HG03439 (cell line): Measurements from ENCODE around the gene PRMT3.
"Not testable (repeated sequence)": the region's sequence is repeated elsewhere in the genome, so short reads cannot be mapped to it uniquely, and the experiment has no call there.

ENCODE experiments used
- ATAC-seq: cut with Tn5 transposase; IDR thresholded peaks from one replicate; pipeline ENCODE4 v1.9.1; 2021; ENCODE audit warnings: mild to moderate bottlenecking, moderate library complexity; ENCODE audit not compliant: unreplicated experiment

Gene PRMT3

DNA sequence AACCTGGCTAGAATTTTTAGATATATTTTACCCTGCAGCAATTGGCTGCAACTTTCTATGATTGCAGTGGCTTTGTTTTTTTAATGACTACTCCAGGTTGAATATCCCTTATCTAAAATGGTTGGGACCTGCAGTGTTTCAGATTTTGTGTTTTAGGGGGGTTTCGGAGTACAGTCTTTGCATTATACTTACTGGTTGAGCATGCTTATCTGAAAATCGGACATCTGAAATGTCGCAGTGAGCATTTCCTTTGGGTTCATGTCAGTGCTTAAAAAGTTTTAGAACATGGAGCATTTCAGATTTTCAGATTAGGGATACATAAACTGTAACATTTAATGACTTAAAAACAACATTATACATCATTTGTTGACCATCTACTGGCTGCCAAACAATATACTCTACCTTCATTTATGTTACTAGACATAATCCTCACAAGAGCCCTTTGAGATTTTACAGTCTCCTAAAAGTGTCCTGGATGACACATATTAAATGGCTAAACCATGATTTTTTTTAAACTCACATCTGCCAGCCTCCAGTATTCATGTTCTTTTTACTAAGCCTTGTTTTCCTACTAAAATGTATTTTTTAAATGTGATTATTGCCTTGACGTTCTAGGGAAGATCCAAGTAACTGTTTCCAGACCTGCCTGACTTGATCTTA lies 66.3 kb downstream of the PRMT3 start:
- no peak for ATAC-seq

GRCh38 chr11:20457001-20457799 lies 69.7 kb downstream of the PRMT3 start:
- ATAC-seq: no peak

DNA sequence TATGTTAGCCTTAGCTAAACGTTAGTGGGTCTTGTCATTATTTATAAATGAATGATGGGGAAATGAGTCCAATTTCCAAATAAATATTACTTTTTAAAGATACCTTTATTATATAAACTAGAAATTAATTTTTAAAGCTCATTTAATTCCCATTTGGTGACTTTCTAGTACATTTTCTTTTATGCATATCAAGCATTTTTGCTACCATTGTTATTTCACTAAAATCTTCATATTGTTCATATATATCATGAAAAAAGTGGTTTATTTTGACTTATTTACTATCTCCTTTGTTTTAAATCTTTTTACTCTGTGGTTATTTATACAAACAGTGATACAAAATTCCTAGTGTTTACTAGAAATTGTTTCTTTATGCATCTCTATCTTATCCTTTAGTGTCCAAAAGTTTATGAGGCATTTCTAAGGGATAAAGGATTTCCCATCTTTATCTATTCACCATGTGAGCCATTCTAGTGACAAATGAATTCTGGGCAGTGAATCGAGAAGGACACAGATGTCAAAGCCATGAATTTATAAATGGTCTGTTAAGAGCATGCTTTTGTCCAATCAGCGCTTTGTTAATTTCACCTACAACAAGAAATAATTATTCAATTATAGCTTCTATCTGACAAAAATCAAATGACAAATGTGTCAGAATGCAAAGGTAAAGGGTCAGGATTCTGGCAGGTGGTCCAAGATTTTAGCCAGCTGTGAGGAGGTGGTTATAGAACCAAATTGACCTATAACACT lies 70.6 kb downstream of the PRMT3 start:
- ATAC-seq: no peak

GRCh38 chr11:20458905-20459632 lies 71.6 kb downstream of the PRMT3 start:
- no peak for ATAC-seq

DNA sequence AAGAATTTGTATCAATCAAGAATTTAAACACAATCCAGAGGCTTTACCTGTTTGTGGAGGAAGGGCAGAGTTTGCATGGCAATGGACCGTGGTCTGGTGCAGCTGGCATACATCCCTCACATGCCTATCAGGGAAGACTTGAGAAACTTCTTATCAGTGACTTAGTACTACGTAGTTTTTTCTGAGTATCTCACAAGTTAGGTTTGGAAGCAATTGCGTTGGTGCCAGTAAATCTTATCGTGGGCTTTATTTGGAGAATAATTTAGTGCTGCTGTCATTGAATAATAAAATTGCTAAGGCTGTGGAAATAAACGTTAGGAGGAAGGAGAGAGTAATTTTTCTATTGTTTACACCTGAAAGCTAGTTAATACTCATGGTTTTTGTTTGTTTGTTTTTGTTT lies 72.3 kb downstream of the PRMT3 start:
- no peak for ATAC-seq

DNA sequence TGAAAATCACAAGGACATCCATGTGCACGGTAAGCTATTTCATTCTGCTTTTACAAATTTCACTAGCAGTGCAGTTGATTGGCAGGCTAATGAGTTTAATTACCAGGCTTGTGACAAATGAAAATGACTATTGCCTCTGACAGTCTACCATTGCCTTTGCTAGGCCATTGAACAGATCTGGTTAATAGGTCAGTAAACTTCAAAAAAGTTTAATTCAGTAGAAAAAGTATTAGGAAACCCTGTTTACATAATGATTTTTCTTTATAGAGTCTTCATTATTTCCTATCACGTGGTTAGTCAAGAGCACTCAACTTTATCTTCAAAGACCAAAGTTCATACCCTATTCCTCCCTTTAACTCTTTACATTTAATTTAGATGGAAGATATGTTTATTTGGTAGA lies 77.0 kb downstream of the PRMT3 start:
- no peak for ATAC-seq

- no peak for ATAC-seq
Observed at GRCh38 chr11:20467487-20468185, 80.1 kb downstream of the PRMT3 start.

- ATAC-seq: no peak
Observed at GRCh38 chr11:20470348-20470747, 82.8 kb downstream of the PRMT3 start.

DNA sequence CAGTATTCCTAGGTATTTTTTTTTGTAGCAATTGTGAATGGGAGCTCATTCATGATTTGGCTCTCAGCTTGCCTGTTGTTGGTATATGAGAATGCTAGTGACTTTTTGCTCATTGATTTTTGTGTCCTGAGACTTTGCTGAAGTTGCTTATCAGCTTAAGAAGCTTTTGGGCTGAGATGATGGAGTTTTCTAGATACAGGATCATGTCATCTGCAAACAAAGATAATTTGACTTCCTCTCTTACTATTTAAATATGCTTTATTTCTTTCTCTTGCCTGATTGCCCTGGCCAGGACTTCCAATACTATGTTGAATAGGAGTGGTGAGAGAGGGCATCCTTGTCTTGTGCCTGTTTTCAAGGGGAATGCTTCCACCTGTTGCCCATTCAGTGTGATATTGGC lies 84.4 kb downstream of the PRMT3 start:
- ATAC-seq: not testable (repeated sequence)

DNA sequence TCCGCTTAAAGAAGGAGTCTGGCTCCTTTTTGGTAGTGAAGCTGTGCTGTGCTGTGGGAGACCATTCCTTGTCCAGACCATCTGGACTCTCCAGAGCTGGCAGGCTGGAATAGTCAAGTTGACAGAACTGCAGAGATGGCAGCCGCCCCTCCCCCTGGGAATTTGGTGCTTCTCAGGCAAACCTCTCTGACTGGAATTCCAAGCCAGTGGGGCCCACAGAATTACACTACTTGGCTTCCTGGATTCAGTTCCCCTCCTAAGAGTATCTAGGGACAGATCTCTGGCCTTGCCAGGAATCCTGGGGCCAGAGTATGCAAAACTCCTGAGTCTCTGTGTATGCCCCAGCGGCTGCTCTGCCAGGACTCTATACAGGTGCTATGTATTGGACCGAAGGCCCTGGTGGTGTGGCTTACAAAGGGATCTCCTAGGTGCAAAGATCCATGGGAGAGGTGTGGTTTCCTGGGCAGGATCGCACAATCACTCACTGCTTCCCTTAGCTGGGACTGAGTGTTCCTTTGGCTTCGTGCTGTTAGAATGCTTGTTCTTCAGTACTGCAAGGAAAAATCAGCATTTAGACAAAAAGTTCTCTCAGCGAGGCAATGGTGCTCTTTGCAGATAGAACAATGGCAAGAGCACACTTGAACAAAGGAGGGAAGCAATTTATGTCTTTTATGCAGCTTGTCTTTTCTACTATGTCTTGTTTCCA lies 86.8 kb downstream of the PRMT3 start:
- ATAC-seq: no peak

GRCh38 chr11:20474882-20475517 lies 87.5 kb downstream of the PRMT3 start:
- ATAC-seq: peak; percentile 48

DNA sequence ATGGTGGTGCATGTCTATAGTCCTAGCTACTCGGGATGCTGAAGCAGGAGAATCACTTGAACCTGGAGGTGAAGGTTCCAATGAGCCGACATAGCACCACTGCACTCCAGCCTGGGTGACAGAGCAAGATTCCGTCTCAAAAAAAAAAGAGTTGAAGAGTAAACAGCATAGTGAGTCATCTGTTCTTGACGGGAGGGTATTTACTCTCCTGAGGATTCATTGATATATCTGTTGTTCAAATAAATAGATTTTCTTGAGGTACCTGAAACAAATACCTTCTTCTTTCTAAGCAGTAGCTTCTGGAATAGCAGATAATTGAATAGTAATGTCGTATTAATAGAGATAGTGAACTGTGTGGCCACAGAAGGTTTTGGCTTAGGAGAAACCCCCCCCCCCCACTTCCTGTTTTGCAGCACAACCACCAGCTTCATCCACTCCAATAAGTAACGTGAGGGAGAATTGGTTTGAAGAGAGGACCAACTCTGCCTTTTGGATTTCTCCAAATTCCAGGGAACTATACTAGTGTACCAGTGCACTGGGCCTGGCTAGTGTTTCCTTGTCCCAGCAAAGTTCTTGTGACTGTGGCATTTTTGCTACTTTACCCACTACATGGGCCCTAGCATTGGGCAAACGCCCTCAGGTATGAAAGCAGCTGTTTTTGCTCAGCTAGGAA lies 90.0 kb downstream of the PRMT3 start:
- no peak for ATAC-seq

GRCh38 chr11:20479513-20479912 lies 92.0 kb downstream of the PRMT3 start:
- ATAC-seq: no peak

GRCh38 chr11:20483931-20484330 lies 96.4 kb downstream of the PRMT3 start:
- no peak for ATAC-seq

GRCh38 chr11:20484416-20484815 lies 96.9 kb downstream of the PRMT3 start:
- not testable (repeated sequence) for ATAC-seq

DNA sequence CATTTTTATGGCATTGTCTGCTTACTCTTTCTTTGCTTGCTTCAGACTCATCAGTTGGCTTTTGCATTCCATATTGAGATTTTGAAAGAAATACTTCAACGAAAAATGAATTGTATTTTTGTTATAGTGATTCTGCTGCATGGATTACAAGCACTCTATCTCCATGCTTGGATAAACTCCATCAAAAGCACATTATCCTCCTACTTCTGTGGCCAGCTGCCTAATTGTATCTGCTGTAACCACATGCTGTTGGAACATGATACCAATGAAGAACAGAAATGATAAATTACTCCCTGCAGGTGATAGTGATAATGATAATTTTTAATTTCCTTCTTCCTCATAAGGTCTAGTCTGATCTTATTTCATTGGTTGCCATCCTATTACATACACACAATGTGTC lies 100.8 kb downstream of the PRMT3 start:
- ATAC-seq: no peak

GRCh38 chr11:20489948-20490347 lies 102.4 kb downstream of the PRMT3 start:
- peak; percentile 54 for ATAC-seq

GRCh38 chr11:20493340-20493739 lies 105.8 kb downstream of the PRMT3 start:
- no peak for ATAC-seq
